HCT116 (cell line): ENCODE data around the gene EIF4E1B. TPM values are rescaled to one million over a fixed set of nuclear protein-coding genes. Genes with fewer than 3 reads are reported as not detected.
A peak's percentile ranks its signal among the peaks of the same experiment; 100 is the strongest.

Experiments used
- ATAC-seq: fragments of 200-7000 bp; cut with Tn5 transposase; 2 replicates; pipeline ENCODE4 v1.9.1; 2020; ENCODE audit warnings: mild to moderate bottlenecking, moderate library complexity
- BruUV-seq: library from RNA; stranded (reverse); fragments of 400-500 nt; replicated peaks from 2 replicates; lab custom pipeline; 2021; lab: Mats Ljungman, UMichigan
- CTCF ChIA-PET: fragments of 300-600 bp; sonication (Branson Sonifier 250); formaldehyde crosslinking; loops from one replicate; lab custom pipeline; 2021; ENCODE audit warnings: antibody characterized with exemption; lab: Charles Lee
- POLR2A ChIA-PET: fragments of 300-600, 350-600 bp; sonication (Branson Sonifier 250); formaldehyde crosslinking; loops from one replicate; lab custom pipeline; 2021; ENCODE audit warnings: antibody characterized with exemption; lab: Charles Lee
- RAD21 ChIA-PET, 2 experiments: fragments of 300-600 bp; sonication (Branson Sonifier 250); formaldehyde crosslinking; loops; one replicate each; lab custom pipeline; 2023; ENCODE audit warnings: low total read pairs in 2 of 2; ENCODE audit not compliant: uncharacterized antibody in 2 of 2, unreplicated experiment in 2 of 2, low non-redundant PET in 1 of 2; lab: Charles Lee
- DNase-seq: peaks from one replicate; pipeline ENCODE4 v3.0.0-alpha.2; 2010; ENCODE audit warnings: low read depth, low spot score
- H2AFZ ChIP-seq: fragments of 200-600 bp; shearing (Covaris generic), sonication (generic); 2 replicates; pipeline ENCODE4 v1.6.1; 2017; ENCODE audit warnings: low read depth, mixed run types, mixed read lengths, antibody characterized with exemption, low read length; ENCODE audit not compliant: poor library complexity, severe bottlenecking
- H3K27ac ChIP-seq: 2 replicates; pipeline ENCODE4 v1.5.1; 2012; ENCODE audit warnings: low read depth, low read length
- H3K27me3 ChIP-seq: fragments of 200-600 bp; sonication (generic); 2 replicates; pipeline ENCODE4 v1.6.1; 2016; ENCODE audit warnings: mixed run types, low read length, mixed read lengths; ENCODE audit not compliant: insufficient read depth
- H3K36me3 ChIP-seq, 2 experiments: fragments of 200-500 bp in 1 of 2; fragments of 200-600 bp in 1 of 2; sonication (Bioruptor generic) in 1 of 2; sonication (generic) in 1 of 2; 2 replicates each; pipeline versions ENCODE4 v1.5.1 to v1.6.1; 2014 to 2016; ENCODE audit warnings: low read length in 2 of 2, inconsistent platforms in 1 of 2, mixed read lengths in 1 of 2, mixed run types in 1 of 2; ENCODE audit not compliant: insufficient read depth in 2 of 2, control insufficient read depth in 1 of 2
- H3K4me1 ChIP-seq, 2 experiments: fragments of 200-600 bp in 1 of 2; sonication (generic) in 1 of 2; 2 replicates each; pipeline versions ENCODE4 v1.5.1 to v1.6.1; 2012 to 2017; ENCODE audit warnings: low read length in 2 of 2, inconsistent platforms in 1 of 2, mild to moderate bottlenecking in 1 of 2, mixed read lengths in 1 of 2, mixed run types in 1 of 2, moderate library complexity in 1 of 2; ENCODE audit not compliant: insufficient read depth in 2 of 2, control insufficient read depth in 1 of 2
- H3K4me2 ChIP-seq: fragments of 200-600 bp; sonication (generic); 2 replicates; pipeline ENCODE4 v1.6.1; 2017; ENCODE audit warnings: mixed run types, low read length, mixed read lengths
- H3K4me3 ChIP-seq, 2 experiments: fragments of 200-600 bp in 1 of 2; sonication (generic) in 1 of 2; replicated peaks in 1 of 2; 2 replicates each; pipeline ENCODE4 v1.5.1; 2011 to 2016; ENCODE audit warnings: low read length in 2 of 2, control low read depth in 1 of 2, low read depth in 1 of 2, mild to moderate bottlenecking in 1 of 2, mixed read lengths in 1 of 2, mixed run types in 1 of 2
- H3K79me2 ChIP-seq: fragments of 200-600 bp; sonication (generic); 2 replicates; pipeline ENCODE4 v1.6.1; 2017; ENCODE audit warnings: mild to moderate bottlenecking, mixed run types, low read length, moderate library complexity, mixed read lengths; ENCODE audit not compliant: insufficient read depth
- H3K9ac ChIP-seq: fragments of 200-600 bp; sonication (generic); 2 replicates; pipeline ENCODE4 v1.6.1; 2016; ENCODE audit warnings: low read length, mixed read lengths
- H3K9me2 ChIP-seq: fragments of 200-600 bp; sonication (generic), shearing (Covaris generic); 2 replicates; pipeline ENCODE4 v1.6.1; 2017; ENCODE audit warnings: mixed run types, mild to moderate bottlenecking, moderate library complexity; ENCODE audit not compliant: insufficient read depth
- H3K9me3 ChIP-seq, 2 experiments: fragments of 200-500 bp in 1 of 2; fragments of 200-600 bp in 1 of 2; sonication (Bioruptor generic) in 1 of 2; sonication (generic) in 1 of 2; 2 replicates each; pipeline ENCODE4 v1.6.1; 2014 to 2017; ENCODE audit warnings: low read length in 2 of 2, mixed read lengths in 2 of 2, inconsistent platforms in 1 of 2, low read depth in 1 of 2, mild to moderate bottlenecking in 1 of 2, mixed run types in 1 of 2, moderate library complexity in 1 of 2; ENCODE audit not compliant: control insufficient read depth in 1 of 2, insufficient read depth in 1 of 2
- H4K20me1 ChIP-seq: fragments of 200-600 bp; sonication (generic), shearing (Covaris generic); 2 replicates; pipeline ENCODE4 v1.6.1; 2017; ENCODE audit warnings: mixed run types, mild to moderate bottlenecking, moderate library complexity; ENCODE audit not compliant: insufficient read depth
- ATF3 ChIP-seq: IDR thresholded peaks from 2 replicates; pipeline ENCODE4 v1.6.1; 2012
- CBX3 ChIP-seq: IDR thresholded peaks from 2 replicates; pipeline ENCODE4 v1.6.1; 2012; ENCODE audit warnings: low read depth
- CEBPB ChIP-seq: IDR thresholded peaks from 2 replicates; pipeline ENCODE4 v1.6.1; 2012; ENCODE audit warnings: low read depth
- CTCF ChIP-seq, 3 experiments: fragments of 200-600 bp in 1 of 3; sonication (generic) in 1 of 3; IDR thresholded peaks in 2 of 3; conservative IDR thresholded peaks in 1 of 3; 2 replicates each; pipeline ENCODE4 v1.5.1; 2012 to 2017; ENCODE audit warnings: low read depth in 2 of 3, low read length in 2 of 3, antibody characterized with exemption in 1 of 3, borderline replicate concordance in 1 of 3, control low read depth in 1 of 3, mild to moderate bottlenecking in 1 of 3, mixed read lengths in 1 of 3, mixed run types in 1 of 3, moderate library complexity in 1 of 3; ENCODE audit not compliant: insufficient read depth in 1 of 3
- EGR1 ChIP-seq: IDR thresholded peaks from 2 replicates; pipeline ENCODE4 v1.6.1; 2012; ENCODE audit warnings: low read depth
- EZH2 ChIP-seq: fragments of 200-600 bp; sonication (generic); IDR thresholded peaks from 2 replicates; pipeline ENCODE4 v1.6.1; 2017; ENCODE audit warnings: antibody characterized with exemption, mixed run types
- FOSL1 ChIP-seq: IDR thresholded peaks from 2 replicates; pipeline ENCODE4 v1.6.1; 2012; ENCODE audit warnings: low read depth
- JUND ChIP-seq: IDR thresholded peaks from 2 replicates; pipeline ENCODE4 v1.6.1; 2012
- MAX ChIP-seq: IDR thresholded peaks from 2 replicates; pipeline ENCODE4 v1.6.1; 2012
- POLR2AphosphoS5 ChIP-seq: IDR thresholded peaks from 2 replicates; pipeline ENCODE4 v1.6.1; 2011; ENCODE audit warnings: mild to moderate bottlenecking, low read depth, low read length, moderate library complexity
- RAD21 ChIP-seq: IDR thresholded peaks from 2 replicates; pipeline ENCODE4 v1.6.1; 2012; ENCODE audit warnings: low read depth, mild to moderate bottlenecking
- REST ChIP-seq: IDR thresholded peaks from 2 replicates; pipeline ENCODE4 v1.6.1; 2012; ENCODE audit warnings: low read depth
- SP1 ChIP-seq: IDR thresholded peaks from 2 replicates; pipeline ENCODE4 v1.6.1; 2012; ENCODE audit warnings: low read depth
- SRF ChIP-seq: IDR thresholded peaks from 2 replicates; pipeline ENCODE4 v1.6.1; 2012; ENCODE audit warnings: low read depth
- TCF7L2 ChIP-seq: IDR thresholded peaks from 2 replicates; pipeline ENCODE4 v1.7.0; 2011; ENCODE audit warnings: borderline replicate concordance, inconsistent platforms; ENCODE audit not compliant: insufficient read depth, insufficient read length; ENCODE audit errors: extremely low read depth
- YY1 ChIP-seq: IDR thresholded peaks from 2 replicates; pipeline ENCODE4 v1.6.1; 2011; ENCODE audit warnings: low read length, low read depth, moderate library complexity, mild to moderate bottlenecking; ENCODE audit not compliant: insufficient replicate concordance; ENCODE audit errors: extremely low read depth
- ZBTB33 ChIP-seq: IDR thresholded peaks from 2 replicates; pipeline ENCODE4 v1.6.1; 2011; ENCODE audit warnings: mild to moderate bottlenecking, low read length, moderate library complexity; ENCODE audit not compliant: insufficient replicate concordance; ENCODE audit errors: extremely low read depth
- ZFX ChIP-seq: fragments of 450-650 bp; IDR thresholded peaks from 2 replicates; pipeline ENCODE4 v1.6.1; 2017
- ZNF274 ChIP-seq: fragments of 200-500 bp; sonication (Bioruptor generic); IDR thresholded peaks from 2 replicates; pipeline ENCODE4 v1.6.1; 2014; ENCODE audit warnings: mild to moderate bottlenecking, low read depth, low read length, inconsistent platforms
- intact Hi-C: fragments of 100-400 bp; cut with micrococcal nuclease; formaldehyde crosslinking; loops from 2 replicates; pipeline ENCODE4 v1.10.0; 2022
- total RNA-seq: library from RNA; stranded (reverse); gene quantifications from one replicate; pipeline ENCODE4 v1.2.1, GENCODE V29; 2021; ENCODE audit not compliant: unreplicated experiment

Gene EIF4E1B
- total RNA-seq, 1 experiment from 2014 or later: 0.07 TPM

GRCh38 chr5:176692839-176693476 is 62.5 kb downstream of the EIF4E1B start:
- H3K9me2 ChIP-seq: no peaks in the 10 kb centered on the region
- RAD21 ChIA-PET: no interaction called here
- H3K4me1 ChIP-seq: peaks cover 0 to 12% of the 10 kb centered on the region in 2 experiments; a peak in 2 of 4 replicates
- DNase-seq: no peak
- no TSS peak for BruUV-seq
- POLR2A ChIA-PET: no interaction called here
- H3K4me2 ChIP-seq: 0 out of 2 replicates have a peak overlapping the region, but pooled peaks have one; percentile 2
- no peak overlapping the region for H2AFZ ChIP-seq
- H3K9me3 ChIP-seq: no peaks in the 10 kb centered on the region
- intact Hi-C loops: no loop called here
- no peaks in the 10 kb centered on the region for H3K79me2 ChIP-seq
- no peaks in the 10 kb centered on the region for H4K20me1 ChIP-seq
- TF ChIP-seq SP1: no peak
- TF ChIP-seq RAD21: no peak
- TF ChIP-seq ZFX: no peak
- no peak for TF ChIP-seq CTCF (IDR thresholded peaks at IDR 0.05 in 2 of 3, conservative IDR thresholded peaks at IDR 0.05 in 1 of 3; ENCODE audit: borderline replicate concordance in 1 of 3, insufficient read depth in 1 of 3, low read depth in 2 of 3, low read length in 2 of 3)
- TF ChIP-seq ZNF274: no peak
- TF ChIP-seq FOSL1: no peak
- no peak for TF ChIP-seq YY1
- no peak for TF ChIP-seq EGR1
- no peak for TF ChIP-seq JUND
- TF ChIP-seq TCF7L2: no peak
- no peak for TF ChIP-seq POLR2AphosphoS5
- TF ChIP-seq ZBTB33: no peak
- TF ChIP-seq CBX3: no peak
- no peak for TF ChIP-seq CEBPB
- no peak for TF ChIP-seq ATF3
- TF ChIP-seq SRF: no peak
- no peak for TF ChIP-seq MAX
- TF ChIP-seq EZH2: no peak
- no peak for TF ChIP-seq REST
- ATAC-seq: no peak
- no peak overlapping the region for H3K4me3 ChIP-seq
- no peaks in the 10 kb centered on the region for H3K36me3 ChIP-seq
- CTCF ChIA-PET: interaction anchor here (1.6 kb wide), 1 partner anchor 32 kb away, joined by 6 read pairs; no protein-coding TSS in a partner anchor
- peaks cover 8% of the 10 kb centered on the region; the same call in 1 of the 2 replicates for H3K27me3 ChIP-seq
- no peak overlapping the region for H3K27ac ChIP-seq
- no peak overlapping the region for H3K9ac ChIP-seq
